WTC11 (cell line): Measurements from ENCODE around the gene TIGD1.

Experiments
- ATF2 ChIP-seq: sonication (generic); formaldehyde crosslinking; IDR thresholded peaks from 2 replicates; pipeline ENCODE4 v1.8.1; 2022; ENCODE audit warnings: low read depth, missing genetic modification reagents, borderline replicate concordance
- CDX4 ChIP-seq: fragments of 250-450 bp; sonication (Bioruptor Pico); IDR thresholded peaks from 2 replicates; pipeline ENCODE4 v1.9.0; 2021; ENCODE audit warnings: moderate library complexity, mild to moderate bottlenecking, inconsistent platforms, borderline replicate concordance
- CREB1 ChIP-seq: sonication (generic); formaldehyde crosslinking; IDR thresholded peaks from 2 replicates; pipeline ENCODE4 v1.8.0; 2023; ENCODE audit warnings: mild to moderate bottlenecking, missing genetic modification reagents
- CTCF ChIP-seq: fragments of 200-600 bp; IDR thresholded peaks from 2 replicates; pipeline ENCODE4 v1.8.0; 2022; ENCODE audit warnings: antibody characterized with exemption
- ELF4 ChIP-seq: sonication (generic); formaldehyde crosslinking; IDR thresholded peaks from 2 replicates; pipeline ENCODE4 v1.8.1; 2022; ENCODE audit warnings: low read depth, mild to moderate bottlenecking, moderate library complexity, missing genetic modification reagents
- ESRRA ChIP-seq: sonication (generic); formaldehyde crosslinking; IDR thresholded peaks from 2 replicates; pipeline ENCODE4 v1.8.1; 2022; ENCODE audit warnings: mild to moderate bottlenecking, missing genetic modification reagents, borderline replicate concordance
- MAX ChIP-seq: sonication (generic); formaldehyde crosslinking; IDR thresholded peaks from 2 replicates; pipeline ENCODE4 v1.8.0; 2022; ENCODE audit warnings: mild to moderate bottlenecking, missing genetic modification reagents
- MYBL2 ChIP-seq: sonication (generic); formaldehyde crosslinking; IDR thresholded peaks from 2 replicates; pipeline ENCODE4 v1.8.1; 2023; ENCODE audit warnings: mild to moderate bottlenecking, moderate library complexity, missing genetic modification reagents
- SMAD4 ChIP-seq: sonication (generic); formaldehyde crosslinking; IDR thresholded peaks from 2 replicates; pipeline ENCODE4 v1.8.0; 2022; ENCODE audit warnings: mild to moderate bottlenecking, missing genetic modification reagents
- SP1 ChIP-seq: sonication (generic); formaldehyde crosslinking; conservative IDR thresholded peaks from 2 replicates; pipeline ENCODE4 v1.8.1; 2022; ENCODE audit warnings: missing genetic modification reagents
- ZNF263 ChIP-seq: sonication (generic); formaldehyde crosslinking; IDR thresholded peaks from 2 replicates; pipeline ENCODE4 v1.8.1; 2022; ENCODE audit warnings: low read depth, mild to moderate bottlenecking, moderate library complexity, missing genetic modification reagents

GRCh38 chr2:232523402-232523681 lies 27.0 kb downstream of the TIGD1 start:
- no peak for TF ChIP-seq ZNF263
- no peak for TF ChIP-seq CTCF
- no peak for TF ChIP-seq SMAD4 (CRISPR knock-in tag)
- no peak for TF ChIP-seq ATF2 (CRISPR knock-in tag)
- no peak for TF ChIP-seq MYBL2 (CRISPR knock-in tag)
- TF ChIP-seq CDX4 (CRISPR knock-in tag): no peak
- TF ChIP-seq SP1: no peak
- no peak for TF ChIP-seq ELF4 (CRISPR knock-in tag)
- TF ChIP-seq ESRRA (CRISPR knock-in tag): no peak
- no peak for TF ChIP-seq CREB1 (CRISPR knock-in tag)
- no peak for TF ChIP-seq MAX (CRISPR knock-in tag)
